HG03439 (cell line): ENCODE results near the gene PAK4.
"Not testable (repeated sequence)": the region's sequence is repeated elsewhere in the genome, so short reads cannot be mapped to it uniquely, and the experiment has no call there.

Experiments used
- ATAC-seq: cut with Tn5 transposase; IDR thresholded peaks from one replicate; pipeline ENCODE4 v1.9.1; 2021; ENCODE audit warnings: mild to moderate bottlenecking, moderate library complexity; ENCODE audit not compliant: unreplicated experiment

The PAK4 gene

DNA sequence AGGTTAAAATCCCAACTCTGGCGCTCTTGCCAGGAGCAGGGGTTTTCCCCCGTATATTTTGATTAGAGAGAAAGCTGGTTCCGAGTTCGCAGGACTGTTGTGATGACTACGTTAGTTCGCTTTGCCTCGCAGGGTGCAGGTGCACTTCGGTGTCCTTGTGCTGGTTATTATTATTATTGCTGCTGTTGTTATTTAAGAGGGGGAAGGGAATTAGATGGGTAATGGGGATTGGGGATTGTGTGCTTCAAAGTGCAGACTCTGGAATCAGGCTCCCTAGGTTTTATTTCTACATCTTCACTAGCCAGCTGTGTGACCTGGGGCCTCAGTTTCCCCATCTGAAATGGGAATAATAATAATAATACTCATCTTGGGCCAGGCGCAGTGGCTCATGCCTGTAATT is 26.2 kb upstream of the PAK4 start:
- ATAC-seq, result no peak

DNA sequence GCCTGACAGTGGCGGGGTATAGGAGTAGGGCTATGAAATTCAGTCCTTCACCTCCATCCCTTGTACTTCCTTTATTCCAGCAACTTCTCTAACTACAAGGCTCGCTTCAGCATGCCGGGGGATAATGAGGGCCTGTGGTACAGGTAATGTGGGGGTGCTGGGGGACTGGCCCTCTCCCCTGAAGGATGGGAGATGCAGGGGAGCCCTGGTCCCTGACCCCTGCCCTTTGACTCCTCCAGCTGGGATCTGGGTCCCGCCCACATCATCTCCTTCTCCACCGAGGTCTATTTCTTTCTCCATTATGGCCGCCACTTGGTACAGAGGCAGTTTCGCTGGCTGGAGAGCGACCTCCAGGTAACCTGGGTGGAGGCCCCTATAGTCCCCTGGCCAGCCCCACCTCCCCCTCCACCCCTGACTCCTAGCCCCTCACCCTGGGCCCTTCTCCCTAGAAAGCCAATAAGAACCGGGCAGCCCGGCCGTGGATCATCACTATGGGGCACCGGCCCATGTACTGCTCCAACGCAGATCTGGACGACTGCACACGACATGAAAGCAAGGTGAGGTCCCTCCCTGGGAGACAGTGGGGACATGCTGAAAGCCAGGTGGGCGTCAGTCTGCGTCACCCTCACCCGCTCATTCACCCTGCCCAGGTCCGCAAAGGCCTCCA is 25.0 kb upstream of the PAK4 start:
- ATAC-seq, result no peak

DNA sequence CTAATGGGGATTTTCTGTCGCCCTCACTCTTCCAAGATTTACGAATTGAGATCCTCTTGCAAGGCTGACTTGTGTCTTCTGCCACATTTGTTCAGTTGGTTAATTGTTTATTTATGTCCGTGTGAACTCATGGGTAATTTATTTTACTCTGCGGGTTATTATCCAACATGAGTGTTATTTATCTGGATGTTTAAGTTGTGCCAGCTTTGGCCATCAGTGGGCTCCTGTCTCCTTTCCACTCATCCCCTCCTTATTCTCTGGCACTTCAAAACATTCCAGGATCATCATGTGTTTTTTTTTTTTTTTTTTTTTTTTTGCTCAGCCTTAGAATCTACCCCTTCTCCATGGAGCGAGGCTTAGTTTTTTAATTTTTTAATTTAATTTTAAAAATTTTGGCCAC is 22.4 kb upstream of the PAK4 start:
- no peak for ATAC-seq

DNA sequence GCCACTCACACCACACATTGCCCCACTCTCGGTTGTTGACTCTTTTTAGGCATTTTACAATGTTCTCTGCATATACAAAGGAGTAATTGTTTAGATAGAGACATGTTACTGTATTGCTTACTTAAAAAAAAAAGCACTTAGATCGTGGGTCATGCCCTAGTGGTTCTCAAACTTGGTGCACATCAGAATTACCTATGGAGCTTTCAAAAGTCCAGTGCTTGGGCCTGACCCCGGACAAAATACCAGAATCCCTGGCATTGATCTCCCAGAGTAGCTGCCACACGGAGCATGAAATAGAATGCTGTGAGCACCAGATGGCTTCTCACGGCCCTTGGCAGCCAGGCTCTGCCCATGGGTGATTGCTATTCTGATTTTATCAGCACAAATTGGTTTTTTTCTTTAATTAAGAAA is 21.4 kb upstream of the PAK4 start:
- no peak for ATAC-seq

DNA sequence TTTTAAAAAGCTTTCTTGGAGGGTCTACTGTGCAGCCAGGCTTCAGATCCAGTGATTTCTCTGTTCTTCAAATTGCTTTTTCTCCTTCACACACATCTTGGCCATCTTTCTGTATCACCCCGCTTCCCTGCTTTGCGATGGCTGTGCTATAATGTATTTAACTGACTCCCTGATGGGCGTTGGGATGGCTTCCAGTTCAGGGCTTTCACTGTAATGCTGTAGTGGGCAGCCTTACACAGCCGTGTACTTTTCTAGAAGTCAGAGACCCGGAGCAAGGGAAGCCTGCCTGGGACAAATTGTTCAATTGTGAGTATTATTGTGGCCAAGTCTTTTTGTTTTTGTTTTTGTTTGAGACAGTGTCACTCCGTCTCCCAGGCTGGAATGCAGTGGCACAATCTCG is 19.4 kb upstream of the PAK4 start:
- ATAC-seq, result no peak

DNA sequence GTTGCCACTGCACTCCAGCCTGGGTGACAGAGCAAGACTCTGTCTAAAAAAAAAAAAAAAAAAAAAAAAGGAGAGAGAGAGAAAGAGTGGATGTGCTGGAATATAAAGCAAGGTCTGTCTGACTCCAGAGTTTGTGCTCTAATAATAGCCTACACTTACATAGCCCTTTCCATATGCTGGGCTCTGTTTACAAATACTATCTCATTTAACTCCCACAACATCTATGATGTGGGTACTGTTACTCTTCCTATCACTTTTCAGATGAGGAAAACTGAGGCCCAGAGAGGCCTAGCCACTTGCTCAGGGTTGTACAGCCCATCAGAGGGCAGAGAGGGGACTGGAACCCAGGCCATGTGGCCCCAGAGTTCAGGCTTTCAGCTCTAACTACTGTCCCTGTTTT is 15.9 kb upstream of the PAK4 start:
- no peak for ATAC-seq

DNA sequence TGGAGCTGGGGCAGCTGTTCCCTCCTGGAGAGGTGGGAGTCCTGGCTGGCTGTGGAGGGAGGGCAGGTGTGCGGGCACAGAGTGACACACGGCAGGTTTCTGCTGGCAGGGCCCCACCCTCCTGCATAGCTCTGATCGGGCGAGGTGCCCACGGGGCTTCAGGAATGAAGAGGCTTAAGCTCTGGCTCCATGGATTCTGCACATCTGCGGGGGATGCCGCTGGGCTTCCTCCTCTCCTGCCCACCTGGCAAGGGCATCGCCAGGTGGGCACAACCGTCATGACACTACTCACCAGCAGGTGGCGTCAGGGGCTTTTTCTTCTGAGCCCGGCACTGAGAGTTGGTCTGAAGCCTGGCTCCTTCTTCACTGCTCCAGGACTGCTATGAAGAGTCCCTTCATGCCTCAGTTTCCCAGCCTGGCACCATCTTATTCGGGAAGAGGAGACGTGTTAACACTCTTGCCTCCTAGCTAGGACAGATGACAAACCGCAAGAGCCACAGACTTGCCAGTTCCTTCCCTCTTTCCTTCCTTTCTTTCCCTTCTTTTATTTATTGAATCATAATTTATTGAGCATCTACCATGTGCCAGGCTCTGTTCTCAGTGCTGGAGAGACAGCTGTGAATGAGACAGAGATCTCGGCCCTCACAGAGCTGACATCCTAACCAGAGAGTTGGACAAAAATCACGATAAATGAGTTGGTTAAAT is 15.2 kb upstream of the PAK4 start:
- no peak for ATAC-seq

DNA sequence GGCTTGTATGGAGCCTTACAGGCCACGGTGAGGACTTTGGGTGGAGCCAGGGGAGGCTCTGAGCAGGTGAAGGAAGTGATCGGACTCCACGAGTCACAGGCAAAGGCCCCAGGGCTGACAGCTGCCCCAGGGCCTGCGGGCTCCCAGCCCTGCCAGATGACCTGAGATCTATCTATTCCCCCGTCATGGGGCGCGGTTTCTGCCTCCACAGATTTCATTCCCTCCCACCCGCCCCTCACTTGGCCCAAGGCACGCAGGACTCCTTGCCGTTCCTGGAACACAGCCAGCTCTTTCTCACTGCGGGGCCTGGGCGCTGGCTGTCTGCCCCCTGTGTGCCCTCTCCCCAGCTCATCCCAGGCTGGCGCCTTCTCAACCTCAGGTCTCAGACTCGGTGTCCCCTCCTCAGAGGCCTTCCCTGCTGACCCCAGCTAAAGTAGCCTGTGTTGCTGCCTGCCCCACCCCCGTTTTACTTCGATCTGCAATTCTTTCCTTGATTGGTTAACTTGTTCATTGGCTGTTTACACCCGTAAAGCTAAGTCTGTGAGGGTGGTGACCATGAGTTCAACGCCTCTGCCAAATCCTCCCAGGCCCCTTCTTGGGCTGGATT is 13.9 kb upstream of the PAK4 start:
- ATAC-seq, result no peak

DNA sequence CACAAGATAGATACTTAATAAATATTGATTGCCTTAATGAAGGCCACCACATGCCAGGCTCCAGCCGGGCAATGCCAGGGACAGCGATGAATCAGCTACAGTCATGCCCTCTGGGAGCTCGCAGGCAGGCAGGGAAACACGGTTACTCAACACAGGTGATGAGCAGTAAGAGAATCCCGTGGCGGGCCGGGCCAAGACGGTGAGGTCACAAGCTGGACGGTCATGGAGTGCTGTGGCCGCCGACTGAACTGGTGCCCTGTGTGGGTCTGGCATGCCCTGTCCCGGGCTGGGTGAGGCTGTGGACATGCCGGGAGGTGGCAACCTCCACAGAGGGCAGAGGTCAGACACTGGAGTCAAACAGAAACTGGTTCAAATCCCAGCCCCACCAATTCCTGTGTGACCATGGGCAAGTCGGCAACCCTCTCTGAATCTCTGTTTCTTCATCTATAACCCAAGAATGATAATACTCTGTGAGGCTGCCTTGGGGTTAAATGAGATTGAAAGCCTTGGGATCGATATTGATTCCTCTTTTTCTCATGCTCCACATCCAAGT is 13.2 kb upstream of the PAK4 start:
- no peak for ATAC-seq

DNA sequence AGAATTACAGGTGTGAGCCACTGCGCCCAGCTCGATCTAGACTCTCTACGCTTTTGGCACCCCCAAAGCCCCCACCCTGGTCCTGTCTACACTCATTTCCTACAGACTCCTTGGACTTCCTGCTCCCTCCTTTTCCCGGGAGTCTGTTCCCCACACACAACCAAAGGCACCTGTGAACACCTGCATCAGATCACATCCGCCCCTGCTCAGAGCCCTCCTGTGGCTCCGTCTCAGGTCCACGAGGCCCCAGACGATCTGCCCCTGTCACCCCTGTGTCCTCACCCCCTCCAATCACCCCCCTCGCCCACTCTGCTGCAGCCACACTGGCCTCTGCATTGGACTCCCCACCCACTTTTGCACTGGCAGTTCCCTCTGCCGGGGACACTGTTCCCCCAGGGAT is 12.4 kb upstream of the PAK4 start:
- ATAC-seq, result no peak

DNA sequence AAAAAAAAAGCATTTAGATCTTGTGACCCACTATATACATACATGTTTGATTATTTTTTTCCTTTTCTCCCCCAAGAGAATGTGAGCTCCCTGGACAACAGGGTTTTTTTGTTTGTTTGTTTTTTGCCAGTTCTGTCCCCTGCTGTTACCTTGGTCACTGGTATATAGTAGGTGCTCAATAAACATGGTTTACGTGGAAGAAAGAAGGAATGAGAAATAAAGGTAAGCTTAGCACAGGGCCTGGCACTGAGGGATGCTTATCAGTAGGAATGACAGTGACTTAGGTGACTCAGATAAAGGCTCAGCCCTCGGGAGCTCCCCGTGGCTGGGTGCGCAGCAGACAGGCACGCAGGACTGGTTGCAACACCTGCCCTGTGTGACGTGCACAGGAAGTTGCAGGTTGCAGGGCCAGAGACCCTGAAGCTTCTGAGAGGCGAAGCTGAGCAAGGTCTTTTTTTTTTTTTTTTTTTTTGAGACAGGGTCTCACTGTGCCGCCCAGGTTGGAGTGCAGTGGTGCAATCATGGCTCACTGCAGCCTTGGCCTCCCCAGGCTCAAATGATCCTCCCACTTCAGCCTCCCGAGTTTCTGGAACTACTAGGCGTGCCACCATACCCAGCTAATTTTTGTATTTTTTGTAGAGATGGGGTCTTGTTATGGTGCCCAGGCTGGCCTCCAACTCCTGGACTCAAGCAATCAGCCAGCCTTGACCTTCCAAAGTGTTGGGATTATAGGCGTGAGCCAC is 10.3 kb upstream of the PAK4 start:
- ATAC-seq, result no peak

DNA sequence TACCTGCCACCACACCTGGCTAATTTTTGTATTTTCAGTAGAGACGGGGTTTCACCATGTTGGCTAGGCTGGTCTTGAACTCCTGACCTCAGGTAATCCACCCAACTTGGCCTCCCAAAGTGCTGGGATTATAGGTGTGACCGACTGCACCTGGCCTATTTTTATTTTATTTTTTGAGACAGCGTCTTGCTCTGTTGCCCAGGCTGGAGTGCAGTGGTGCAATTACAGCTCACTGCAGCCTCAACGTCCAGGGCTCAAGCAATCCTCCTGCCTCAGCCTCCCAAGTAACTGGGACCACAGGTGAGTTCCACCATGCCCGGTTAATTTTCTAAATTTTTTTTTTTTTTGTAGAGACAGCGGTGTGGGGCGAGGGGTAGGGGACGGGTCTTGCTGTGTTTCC is 8.6 kb upstream of the PAK4 start:
- not testable (repeated sequence) for ATAC-seq

DNA sequence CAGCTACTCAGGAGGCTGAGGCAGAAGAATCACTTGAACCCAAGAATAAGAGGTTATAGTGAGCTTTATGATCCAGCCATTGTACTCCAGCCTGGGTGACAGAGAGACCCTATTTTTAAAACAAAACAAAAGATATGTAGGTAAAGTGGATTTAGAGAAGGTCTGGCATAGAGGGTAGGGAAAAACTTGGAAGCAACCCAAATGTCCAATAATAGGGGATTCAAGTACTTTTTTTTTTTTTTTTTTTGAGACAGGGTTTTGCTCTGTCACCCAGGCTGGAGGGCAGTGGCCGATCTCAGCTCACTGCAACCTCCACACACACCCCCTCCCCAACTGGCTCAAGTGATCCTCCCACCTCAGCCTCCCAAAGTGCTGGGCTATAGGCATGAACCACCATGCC is 5.8 kb upstream of the PAK4 start:
- no peak for ATAC-seq

DNA sequence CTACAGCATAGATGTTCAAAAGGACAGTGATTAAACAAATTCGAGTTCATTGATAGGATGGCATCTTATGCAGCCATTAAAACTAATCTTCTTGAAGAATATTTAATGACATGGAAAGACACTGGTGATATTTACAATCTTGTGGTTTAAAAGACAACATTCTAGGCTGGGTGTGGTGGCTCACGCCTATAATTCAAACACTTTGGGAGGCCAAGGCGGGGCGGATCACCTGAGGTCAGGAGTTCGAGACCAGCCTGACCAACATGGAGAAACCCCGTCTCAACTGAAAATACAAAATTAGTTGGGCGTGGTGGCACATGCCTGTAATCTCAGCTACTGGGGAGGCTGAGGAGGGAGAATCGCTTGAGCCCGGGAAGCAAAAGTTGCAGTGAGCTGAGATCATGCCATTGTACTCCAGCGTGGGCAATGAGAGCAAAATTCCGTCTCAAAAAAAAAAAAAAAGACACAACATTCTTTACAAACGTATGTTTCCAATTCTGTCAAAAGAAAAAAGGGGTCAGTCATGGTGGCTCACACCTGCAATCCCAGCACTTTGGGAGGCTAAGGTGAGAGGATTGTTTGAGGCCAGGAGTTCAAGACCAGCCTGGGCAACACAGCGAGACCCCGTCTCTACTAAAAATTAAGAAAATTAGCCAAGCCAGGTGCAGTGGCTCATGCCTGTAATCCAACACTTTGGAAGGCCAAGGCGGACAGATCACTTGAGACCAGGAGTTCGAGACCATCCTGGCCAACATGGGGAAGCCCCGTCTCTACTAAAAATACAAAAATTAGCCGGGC is 2.5 kb upstream of the PAK4 start:
- no peak for ATAC-seq

DNA sequence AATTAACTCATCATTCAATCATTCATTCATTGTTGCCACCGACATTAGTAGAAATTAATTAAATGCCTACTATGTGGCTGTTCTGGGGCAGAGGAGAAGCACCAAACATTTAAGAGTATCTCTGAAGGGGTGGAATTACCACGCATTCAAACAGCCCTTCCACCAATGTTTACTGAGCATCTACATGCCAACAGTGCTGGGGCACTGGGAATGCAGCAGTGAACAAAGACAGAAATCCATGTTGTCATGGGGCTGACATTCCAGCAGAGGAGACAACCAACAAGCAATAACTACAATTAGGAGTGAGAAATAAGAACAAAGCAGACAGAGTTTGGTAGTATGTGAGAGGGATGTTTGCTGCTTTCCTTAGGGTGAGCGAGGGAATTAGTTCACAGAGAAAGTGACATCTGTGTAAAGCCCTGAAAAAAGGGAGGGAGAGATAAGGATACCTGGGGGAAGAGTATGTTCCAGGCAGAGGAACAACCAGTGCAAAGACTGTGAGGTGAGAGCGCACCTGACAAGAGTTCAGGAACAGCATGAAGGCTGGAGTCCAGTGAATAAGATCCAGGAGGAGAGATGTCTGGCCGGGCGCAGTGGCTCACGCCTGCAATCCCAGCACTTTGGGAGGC is 1.3 kb upstream of the PAK4 start:
- ATAC-seq, result no peak

DNA sequence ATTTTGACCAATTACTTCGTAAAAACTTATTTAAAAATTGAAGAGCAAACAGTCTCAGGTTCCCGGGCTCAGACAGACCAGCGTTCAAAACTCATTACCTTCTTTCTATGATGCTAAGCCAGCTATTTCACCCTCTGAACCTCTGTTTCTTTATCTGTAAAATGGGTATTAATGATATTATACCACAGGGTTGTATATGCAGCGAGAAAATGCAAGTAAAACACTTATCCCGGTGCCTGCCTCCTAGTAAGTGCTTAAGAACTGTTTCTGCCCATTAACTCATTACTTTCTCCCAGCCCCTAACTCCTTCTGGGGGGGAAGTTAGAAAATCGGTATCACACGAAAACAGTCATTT is 410 bp upstream of the PAK4 start:
- ATAC-seq, result no peak

DNA sequence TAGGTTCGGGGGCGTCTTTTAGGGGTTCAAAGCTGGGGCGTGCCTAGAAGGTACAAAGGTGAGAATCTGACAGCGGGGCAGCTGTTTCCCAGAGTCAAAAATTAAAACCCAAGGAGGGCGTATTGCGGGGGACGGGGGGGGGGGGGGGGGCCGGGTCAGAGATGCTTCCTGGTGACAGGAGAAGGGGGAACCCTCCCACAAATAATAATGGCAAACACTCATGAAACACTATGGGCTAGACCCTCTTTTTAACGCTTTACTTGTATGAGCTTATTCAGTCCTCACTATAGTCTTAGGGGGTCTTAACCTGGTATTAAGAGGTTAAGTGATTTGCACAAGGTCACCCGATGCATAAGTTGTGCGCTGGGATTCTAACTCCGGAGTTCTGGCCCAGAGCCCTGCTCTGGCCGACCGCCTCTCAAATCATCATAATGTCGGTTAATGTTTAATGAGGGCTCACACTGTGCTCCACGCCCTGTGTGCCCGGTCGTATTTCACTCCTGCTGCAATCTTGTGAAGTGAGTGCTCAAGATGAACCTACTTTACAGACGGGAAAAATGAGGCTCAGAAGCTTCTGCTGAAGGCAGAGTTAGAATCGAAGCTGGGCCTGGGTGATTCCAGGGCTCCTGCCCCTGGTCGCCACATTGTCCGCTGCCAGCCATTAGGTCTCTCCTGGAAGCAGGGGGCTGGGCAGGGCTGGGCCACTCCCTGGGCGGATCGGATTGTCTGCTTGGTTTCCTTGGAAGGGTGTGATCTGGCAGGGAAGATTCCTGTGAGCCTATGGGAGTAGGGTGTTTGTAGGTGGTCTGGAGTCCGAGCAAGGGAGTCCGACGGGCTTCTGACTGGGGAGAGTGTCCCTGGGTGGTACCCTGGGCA is 964 bp downstream of the PAK4 start:
- ATAC-seq, result no peak

DNA sequence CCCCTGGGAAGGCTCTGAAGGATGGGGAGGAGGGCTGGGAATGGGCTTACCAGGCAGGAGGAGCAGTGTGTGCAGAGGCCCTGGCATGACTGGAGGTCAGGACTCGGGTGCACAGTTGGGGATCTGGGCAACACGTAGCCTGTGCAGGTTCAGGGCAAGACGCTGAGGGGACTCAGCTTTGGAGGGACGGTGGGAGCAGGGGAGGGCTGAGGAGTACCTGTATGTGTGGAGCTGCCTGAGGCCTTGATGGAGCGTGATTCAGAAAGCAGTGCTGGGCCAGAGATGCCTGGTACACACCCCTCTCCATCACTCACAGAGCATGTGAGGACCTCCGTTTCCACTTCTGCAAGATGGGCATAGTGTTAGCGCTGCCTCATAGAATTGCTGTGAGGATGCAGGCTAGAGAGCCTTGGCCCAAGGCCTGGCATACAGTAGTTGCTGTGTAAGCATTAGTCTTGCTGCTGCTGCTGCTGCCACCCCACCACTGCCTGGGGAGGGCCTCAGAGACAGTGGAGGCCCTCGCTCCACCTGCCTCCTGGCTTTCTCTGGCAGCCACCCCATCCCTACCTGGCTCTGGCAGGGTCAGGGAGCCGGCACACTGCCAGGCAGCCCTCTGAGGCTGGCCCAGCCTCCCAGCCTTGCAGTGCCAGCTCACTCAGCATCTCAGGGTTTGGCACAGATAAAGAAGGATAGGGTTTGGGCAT is 2.4 kb downstream of the PAK4 start:
- ATAC-seq, result no peak
